T-helper 1 cell (primary cell): Measurements from ENCODE around the gene ATAD3C.
A peak's percentile ranks its signal among the peaks of the same experiment; 100 is the strongest.
"Not testable (repeated sequence)": the region's sequence is repeated elsewhere in the genome, so short reads cannot be mapped to it uniquely, and the experiment has no call there.

Experiments
- DNase-seq, 5 donors: peaks; one replicate each; pipeline ENCODE4 v3.0.0-alpha.2; 2012 to 2020

Gene ATAD3C

GRCh38 chr1:1472053-1472876 lies 22.8 kb downstream of the ATAD3C start:
- DNase-seq = peak in 1 of 5 donors; percentile 15

DNA sequence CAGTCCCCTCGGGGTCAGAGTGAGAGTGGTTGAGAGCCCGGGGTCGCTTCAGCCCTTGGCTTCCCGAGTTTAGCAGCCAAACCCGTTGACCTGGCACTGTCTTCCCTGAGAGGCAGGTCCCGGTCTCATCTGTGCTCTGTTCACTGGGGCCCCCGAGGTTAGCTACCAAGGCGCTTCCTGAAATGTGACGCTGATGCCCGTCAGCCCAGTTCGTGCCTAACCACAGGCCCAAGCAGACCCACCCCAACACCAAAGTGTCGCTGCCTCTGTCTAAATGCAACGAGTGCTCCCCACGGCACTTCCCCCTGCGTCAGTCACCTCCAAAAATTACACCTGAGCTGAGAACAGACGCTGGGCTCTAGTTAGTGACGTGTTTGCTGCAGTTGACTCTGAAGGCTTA lies 26.5 kb downstream of the ATAD3C start:
- DNase-seq = not testable (repeated sequence)

GRCh38 chr1:1477206-1477605 lies 27.7 kb downstream of the ATAD3C start:
- DNase-seq = no peak

GRCh38 chr1:1479547-1480487 lies 30.3 kb downstream of the ATAD3C start:
- no peak for DNase-seq

DNA sequence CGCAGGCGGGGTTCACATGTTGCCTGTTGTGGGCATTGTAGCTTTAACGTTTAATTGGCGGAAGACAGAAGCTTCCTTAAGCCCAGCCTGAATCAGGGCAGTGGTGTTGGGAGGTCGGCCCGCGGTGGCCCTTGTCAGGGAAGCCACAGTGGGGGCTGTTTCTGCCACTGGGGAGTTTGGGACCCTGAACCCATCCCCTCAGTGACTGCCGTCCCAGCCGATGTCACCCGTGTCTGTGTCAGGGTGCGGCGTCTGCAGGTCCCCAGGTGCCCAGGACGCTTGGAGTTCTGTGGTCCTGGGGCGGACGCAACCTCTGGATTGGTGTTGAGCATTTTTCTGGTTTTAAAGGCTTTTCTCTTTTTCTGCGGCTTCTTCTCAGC lies 31.0 kb downstream of the ATAD3C start:
- not testable (repeated sequence) for DNase-seq

DNA sequence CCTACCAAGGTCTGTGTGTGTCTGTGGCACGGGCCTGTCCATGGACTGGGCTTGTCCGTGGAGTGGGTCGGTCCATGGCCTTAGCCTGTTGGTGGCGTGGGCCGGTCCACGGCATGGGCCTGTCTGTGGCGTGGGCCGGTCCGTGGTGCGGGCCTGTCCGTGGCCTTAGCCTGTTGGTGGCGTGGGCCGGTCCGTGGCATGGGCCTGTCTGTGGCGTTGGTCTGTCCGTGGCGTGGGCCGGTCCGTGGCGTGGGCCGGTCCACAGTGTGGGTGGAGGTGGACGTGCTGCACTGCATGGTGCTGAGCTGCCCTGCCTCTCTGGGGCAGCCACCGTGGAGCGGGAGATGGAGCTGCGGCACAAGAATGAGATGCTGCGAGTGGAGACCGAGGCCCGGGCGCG lies 32.3 kb downstream of the ATAD3C start:
- DNase-seq = not testable (repeated sequence)

- DNase-seq = no peak
Observed at GRCh38 chr1:1482856-1483255, 33.4 kb downstream of the ATAD3C start.

GRCh38 chr1:1483714-1484113 lies 34.2 kb downstream of the ATAD3C start:
- DNase-seq = no peak

GRCh38 chr1:1484976-1485750 lies 35.7 kb downstream of the ATAD3C start:
- not testable (repeated sequence) for DNase-seq

DNA sequence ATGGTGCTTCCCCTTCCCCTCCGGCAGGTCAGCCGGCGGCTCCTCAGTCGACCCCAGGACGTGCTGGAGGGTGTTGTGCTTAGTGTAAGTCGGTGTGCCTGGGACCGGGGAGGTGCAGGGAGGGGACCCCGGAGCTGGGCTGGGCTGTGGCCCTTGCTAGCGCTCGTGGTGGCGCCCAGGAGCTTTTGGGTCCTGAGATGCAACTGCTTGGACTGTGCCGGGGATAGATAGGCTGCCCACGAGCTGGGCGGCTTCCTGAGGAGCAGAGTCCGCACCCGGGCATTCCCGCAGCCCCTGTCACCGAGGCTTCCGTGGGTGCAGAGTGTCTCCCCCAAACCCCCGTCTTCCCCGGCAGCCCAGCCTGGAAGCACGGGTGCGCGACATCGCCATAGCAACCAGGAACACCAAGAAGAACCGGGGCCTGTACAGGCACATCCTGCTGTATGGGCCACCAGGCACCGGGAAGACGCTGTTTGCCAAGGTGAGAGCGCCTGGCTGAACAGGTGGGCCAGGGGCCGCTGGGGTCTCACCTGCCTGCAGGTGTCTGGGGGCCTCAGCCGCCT lies 36.3 kb downstream of the ATAD3C start:
- DNase-seq = not testable (repeated sequence)

GRCh38 chr1:1487701-1488100 lies 38.2 kb downstream of the ATAD3C start:
- DNase-seq = no peak

DNA sequence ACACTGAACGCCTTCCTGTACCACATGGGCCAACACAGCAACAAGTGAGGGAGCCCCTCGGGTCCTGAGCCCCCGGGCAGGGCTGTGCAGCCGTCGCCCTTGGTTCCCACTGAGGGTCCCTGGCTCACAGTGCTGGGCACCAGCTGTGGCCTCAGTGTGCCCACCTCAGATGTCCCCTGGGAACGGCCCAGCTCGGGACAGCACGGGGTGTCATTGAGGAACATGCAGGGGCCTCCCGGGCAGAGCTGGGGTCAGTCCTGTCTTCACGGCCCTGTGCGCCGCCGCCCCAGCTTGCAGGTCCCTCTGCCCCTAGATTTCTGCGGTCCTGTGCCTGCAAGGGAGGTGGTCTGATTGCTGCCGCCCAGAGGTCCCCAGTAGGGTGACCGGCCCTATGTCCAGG lies 39.7 kb downstream of the ATAD3C start:
- DNase-seq = no peak

- no peak for DNase-seq
Observed at GRCh38 chr1:1489861-1490260, 40.4 kb downstream of the ATAD3C start.

- DNase-seq = no peak
Observed at GRCh38 chr1:1490633-1491230, 41.2 kb downstream of the ATAD3C start.

GRCh38 chr1:1491601-1492000 lies 42.1 kb downstream of the ATAD3C start:
- DNase-seq = no peak

GRCh38 chr1:1494311-1494710 lies 44.8 kb downstream of the ATAD3C start:
- DNase-seq = not testable (repeated sequence)

DNA sequence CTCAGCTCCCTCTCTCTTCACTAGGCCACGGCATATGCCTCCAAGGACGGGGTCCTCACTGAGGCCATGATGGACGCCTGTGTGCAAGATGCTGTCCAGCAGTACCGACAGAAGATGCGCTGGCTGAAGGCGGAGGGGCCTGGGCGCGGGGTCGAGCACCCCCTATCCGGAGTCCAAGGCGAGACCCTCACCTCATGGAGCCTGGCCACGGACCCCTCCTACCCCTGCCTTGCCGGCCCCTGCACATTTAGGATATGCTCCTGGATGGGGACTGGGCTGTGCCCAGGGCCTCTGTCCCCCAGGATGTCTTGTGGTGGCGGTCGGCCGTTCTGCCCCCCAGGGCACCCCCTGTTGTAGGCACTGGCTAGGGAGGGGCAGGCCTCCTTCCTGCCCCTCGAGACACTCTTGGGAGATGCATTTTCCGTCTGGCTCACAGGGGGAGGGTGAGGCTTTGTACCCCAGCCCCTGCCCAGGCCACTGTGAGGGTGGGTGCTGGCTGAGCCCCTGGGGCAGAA lies 46.0 kb downstream of the ATAD3C start:
- DNase-seq = not testable (repeated sequence)

DNA sequence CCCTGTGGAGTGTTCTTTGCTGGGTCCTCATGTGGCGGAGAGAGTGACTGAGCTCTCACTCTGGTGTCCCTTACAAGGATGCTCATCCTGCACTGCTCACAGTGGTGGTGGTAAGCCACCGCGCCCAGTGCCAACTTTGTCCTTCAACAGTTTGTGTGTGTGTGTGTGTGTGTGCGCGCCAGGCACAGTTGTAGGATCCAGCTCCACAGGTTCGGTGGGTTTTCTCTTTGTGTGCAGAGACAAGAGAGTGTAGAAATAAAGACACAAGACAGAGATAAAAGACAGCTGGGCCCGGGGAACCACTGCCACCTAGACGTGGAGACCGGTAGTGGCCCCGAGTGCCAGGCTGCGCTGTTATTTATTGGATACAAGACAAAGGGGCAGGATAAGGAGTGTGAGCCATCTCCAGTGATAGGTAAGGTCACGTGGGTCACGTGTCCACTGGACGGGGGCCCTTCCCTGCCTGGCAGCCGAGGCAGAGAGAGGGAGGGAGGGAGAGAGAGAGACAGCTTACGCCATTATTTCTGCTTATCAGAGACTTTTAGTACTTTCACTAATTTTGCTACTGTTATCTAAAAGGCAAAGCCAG lies 55.4 kb downstream of the ATAD3C start:
- peak; percentile 44 to 68 (median 61) for DNase-seq

GRCh38 chr1:1505366-1505798 lies 55.9 kb downstream of the ATAD3C start:
- DNase-seq = not testable (repeated sequence)

- DNase-seq = not testable (repeated sequence)
Observed at GRCh38 chr1:1505801-1506200, 56.3 kb downstream of the ATAD3C start.

DNA sequence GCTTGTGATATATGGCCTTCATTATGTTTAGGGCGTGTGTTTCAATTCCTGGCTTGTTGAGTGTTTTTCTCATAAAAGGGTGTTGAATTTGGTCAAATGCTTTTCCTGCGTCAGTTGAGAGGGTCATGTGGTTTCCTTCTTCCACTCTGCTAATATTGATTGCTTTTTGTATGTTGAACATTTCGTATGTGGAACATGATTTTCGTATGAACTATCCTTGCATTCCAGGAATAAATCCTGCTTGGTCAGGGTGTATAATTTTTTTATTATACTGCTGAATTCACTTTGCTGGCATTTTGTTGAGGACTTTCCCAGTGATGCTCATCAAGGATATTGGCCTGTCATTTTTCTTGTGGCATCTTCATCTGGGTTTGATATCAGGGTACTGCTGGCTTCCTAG lies 57.8 kb downstream of the ATAD3C start:
- DNase-seq = no peak
